Left hindlimb (tissue), 1 donor: ENCODE results near the gene SERPINI1.

Experiments used
- DNase-seq: peaks from one replicate; pipeline ENCODE4 v3.0.0-alpha.2; 2018

The SERPINI1 gene

GRCh38 chr3:167735233-167736138 lies at the start of gene SERPINI1:
TSS of gene SERPINI1 (plus strand) at chr3:167735721. CDS start at chr3:167789129, 53,408 bp downstream.
- DNase-seq = peak; percentile 90

- no peak for DNase-seq
Observed at GRCh38 chr3:167691366-167691765, 44.2 kb upstream of the SERPINI1 start.

GRCh38 chr3:167694121-167694520 lies 41.4 kb upstream of the SERPINI1 start:
- no peak for DNase-seq

- no peak for DNase-seq
Observed at GRCh38 chr3:167700046-167700445, 35.5 kb upstream of the SERPINI1 start.

GRCh38 chr3:167700926-167701325 lies 34.6 kb upstream of the SERPINI1 start:
- DNase-seq = no peak

- no peak for DNase-seq
Observed at GRCh38 chr3:167705840-167706239, 29.7 kb upstream of the SERPINI1 start.

GRCh38 chr3:167709690-167710089 lies 25.8 kb upstream of the SERPINI1 start:
- DNase-seq = no peak

GRCh38 chr3:167710552-167710951 lies 25.0 kb upstream of the SERPINI1 start:
- DNase-seq = no peak

- no peak for DNase-seq
Observed at GRCh38 chr3:167711439-167711838, 24.1 kb upstream of the SERPINI1 start.

GRCh38 chr3:167712445-167712844 lies 23.1 kb upstream of the SERPINI1 start:
- no peak for DNase-seq

GRCh38 chr3:167714871-167715270 lies 20.6 kb upstream of the SERPINI1 start:
- DNase-seq = no peak

GRCh38 chr3:167716920-167717319 lies 18.6 kb upstream of the SERPINI1 start:
- DNase-seq = no peak

GRCh38 chr3:167718582-167718981 lies 16.9 kb upstream of the SERPINI1 start:
- no peak for DNase-seq

GRCh38 chr3:167723025-167723512 lies 12.5 kb upstream of the SERPINI1 start:
- no peak for DNase-seq

- no peak for DNase-seq
Observed at GRCh38 chr3:167723872-167724271, 11.6 kb upstream of the SERPINI1 start.

GRCh38 chr3:167728176-167728575 lies 7.3 kb upstream of the SERPINI1 start:
- no peak for DNase-seq

- DNase-seq = no peak
Observed at GRCh38 chr3:167728632-167729323, 6.7 kb upstream of the SERPINI1 start.

GRCh38 chr3:167729591-167729990 lies 5.9 kb upstream of the SERPINI1 start:
- no peak for DNase-seq

GRCh38 chr3:167731393-167731792 lies 4.1 kb upstream of the SERPINI1 start:
- DNase-seq = no peak

GRCh38 chr3:167732313-167733065 lies 3.0 kb upstream of the SERPINI1 start:
- DNase-seq = no peak

GRCh38 chr3:167733961-167734497 lies 1.5 kb upstream of the SERPINI1 start:
- no peak for DNase-seq

GRCh38 chr3:167734498-167735232 lies 856 bp upstream of the SERPINI1 start, which contains the start of gene PDCD10:
TSS of gene PDCD10 (minus strand) at chr3:167734892. CDS start at chr3:167720157, 14,735 bp downstream.
- peak; percentile 99 for DNase-seq
